ENCODE data around the gene ABCC10.

- TF ChIP-seq EP300 (IDR thresholded peaks at IDR 0.05) (no peak), CTCF (IDR thresholded peaks at IDR 0.05) (no peak)
Measured at GRCh38 chr6:43405354-43405753, 22.0 kb upstream of the ABCC10 start.
